NCI-H345 treated with DMSO at 0.1 percent for 48 hours (cell line): ENCODE data around the gene HHIPL1.

Experiments
- DNase-seq: peaks from one replicate; lab custom pipeline; 2025; ENCODE audit not compliant: unreplicated experiment; lab: John Stamatoyannopoulos, UW

Gene HHIPL1

GRCh38 chr14:99609245-99610170, 35.4 kb upstream of the HHIPL1 start:
- no peak for DNase-seq

GRCh38 chr14:99611646-99612045, 33.3 kb upstream of the HHIPL1 start:
- no peak for DNase-seq

- no peak for DNase-seq
Observed at GRCh38 chr14:99612071-99612737, 32.7 kb upstream of the HHIPL1 start.

- no peak for DNase-seq
Observed at GRCh38 chr14:99612738-99613330, 32.1 kb upstream of the HHIPL1 start.

- DNase-seq, result no peak
Observed at GRCh38 chr14:99615497-99616157, 29.3 kb upstream of the HHIPL1 start.

GRCh38 chr14:99616832-99617800, 27.8 kb upstream of the HHIPL1 start:
- DNase-seq, result no peak

GRCh38 chr14:99619835-99620834, 24.8 kb upstream of the HHIPL1 start:
- DNase-seq, result no peak

- DNase-seq, result no peak
Observed at GRCh38 chr14:99621948-99622347, 23.0 kb upstream of the HHIPL1 start.

- no peak for DNase-seq
Observed at GRCh38 chr14:99624024-99624423, 20.9 kb upstream of the HHIPL1 start.

GRCh38 chr14:99624971-99625370, 20.0 kb upstream of the HHIPL1 start:
- DNase-seq, result no peak

GRCh38 chr14:99625476-99625875, 19.5 kb upstream of the HHIPL1 start:
- no peak for DNase-seq

- DNase-seq, result no peak
Observed at GRCh38 chr14:99626041-99626648, 18.8 kb upstream of the HHIPL1 start.

GRCh38 chr14:99627100-99627499, 17.8 kb upstream of the HHIPL1 start:
- DNase-seq, result no peak

- no peak for DNase-seq
Observed at GRCh38 chr14:99627510-99628381, 17.2 kb upstream of the HHIPL1 start.

GRCh38 chr14:99628887-99629618, 15.9 kb upstream of the HHIPL1 start:
- peak; percentile 47 for DNase-seq

GRCh38 chr14:99630202-99630601, 14.7 kb upstream of the HHIPL1 start:
- no peak for DNase-seq
